ENCODE measurements around the gene PMM1.
A peak's percentile ranks its signal among the peaks of the same experiment; 100 is the strongest.
"Not testable (repeated sequence)": the region's sequence is repeated elsewhere in the genome, so short reads cannot be mapped to it uniquely, and the experiment has no call there.

Gene PMM1

DNA sequence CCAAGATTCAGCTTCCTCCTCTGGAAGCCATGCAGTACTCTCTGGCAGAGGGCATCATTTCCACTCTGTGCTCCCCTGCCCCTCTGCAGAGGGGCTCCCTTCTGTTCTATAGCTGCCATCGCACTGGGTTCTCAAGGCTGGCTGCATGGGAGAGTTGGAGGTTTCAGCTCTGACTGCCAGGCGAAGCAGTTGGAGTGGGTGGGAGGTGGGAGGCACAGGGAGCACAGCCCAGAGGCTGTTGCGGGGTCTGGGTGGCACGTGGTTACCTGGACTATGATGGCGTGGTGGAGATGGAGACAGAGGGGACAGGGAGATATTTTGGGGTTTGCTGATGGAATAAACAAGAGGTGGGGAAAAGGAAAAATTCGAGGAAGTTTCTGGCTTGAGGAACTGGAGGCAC, 4.8 kb downstream of the PMM1 start:
- no peak overlapping the region for H3K4me3 Mint-ChIP-seq
- H3K9me3 Mint-ChIP-seq, result no peaks in the 10 kb centered on the region
- H3K27ac Mint-ChIP-seq, result peak overlapping the region; percentile 37
- intact Hi-C loops (cut with micrococcal nuclease), result loop anchor here (5.0 kb wide), 1 partner anchor 247 kb away; the partner anchor contains the start of gene SREBF2
- H3K27me3 Mint-ChIP-seq, result no peaks in the 10 kb centered on the region
- H3K4me1 Mint-ChIP-seq (ENCODE audit: low read depth), result peaks cover 59% of the 10 kb centered on the region
- H3K36me3 Mint-ChIP-seq (ENCODE audit: low read depth), result peaks cover 46% of the 10 kb centered on the region

DNA sequence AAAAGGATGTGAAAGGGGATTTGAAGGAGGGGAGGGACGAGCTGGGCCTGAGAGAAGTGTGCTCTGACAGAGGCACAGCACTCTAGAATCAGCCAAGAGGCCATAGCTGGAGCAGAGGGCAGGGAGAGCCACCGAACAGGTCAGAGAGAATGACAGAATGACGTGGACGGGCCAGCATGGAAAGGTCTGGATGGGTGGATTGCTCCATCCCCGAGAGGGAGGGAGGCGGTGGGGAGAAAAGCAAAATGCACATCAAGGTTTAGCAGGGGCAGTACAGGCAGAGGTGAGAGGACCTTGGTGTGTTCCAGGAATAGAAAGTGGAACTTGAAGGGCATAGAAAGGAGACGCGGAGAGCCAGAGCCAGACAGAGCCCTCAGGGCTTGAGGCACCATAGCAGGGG, 6.9 kb downstream of the PMM1 start:
- H3K27ac Mint-ChIP-seq, result peak overlapping the region; percentile 83
- no peaks in the 10 kb centered on the region for H3K9me3 Mint-ChIP-seq
- peaks cover 68% of the 10 kb centered on the region for H3K36me3 Mint-ChIP-seq (ENCODE audit: low read depth)
- no peaks in the 10 kb centered on the region for H3K27me3 Mint-ChIP-seq
- H3K4me3 Mint-ChIP-seq, result peak overlapping the region; percentile 4
- peaks cover 40% of the 10 kb centered on the region for H3K4me1 Mint-ChIP-seq (ENCODE audit: low read depth)
- intact Hi-C loops (cut with micrococcal nuclease), result no loop called here

DNA sequence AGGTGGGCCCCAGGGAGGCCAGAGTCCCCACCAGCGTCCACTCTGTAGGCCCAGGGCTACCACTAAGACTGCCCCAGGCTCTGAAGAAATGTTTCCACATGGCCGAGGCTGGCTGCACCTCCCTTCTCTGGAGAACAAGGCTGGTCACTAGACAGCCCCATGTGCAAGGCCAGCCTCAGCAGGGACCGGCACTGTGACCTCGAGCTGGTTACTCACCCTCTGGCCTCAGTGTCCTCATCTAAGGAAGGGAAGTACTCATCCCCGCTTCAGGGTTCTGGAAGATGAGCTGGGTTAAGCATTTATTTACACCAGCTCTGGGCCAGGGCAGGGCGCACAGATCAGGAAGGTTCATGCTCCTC, 9.7 kb downstream of the PMM1 start:
- Mint-ChIP-seq H3K9me3 (no peaks in the 10 kb centered on the region), H3K4me1 (ENCODE audit: low read depth) (peaks cover 28% of the 10 kb centered on the region), H3K27me3 (no peaks in the 10 kb centered on the region), H3K36me3 (ENCODE audit: low read depth) (peaks cover 85% of the 10 kb centered on the region), H3K4me3 (no peak overlapping the region), H3K27ac (no peak overlapping the region)
- intact Hi-C loops (cut with micrococcal nuclease), result no loop called here

DNA sequence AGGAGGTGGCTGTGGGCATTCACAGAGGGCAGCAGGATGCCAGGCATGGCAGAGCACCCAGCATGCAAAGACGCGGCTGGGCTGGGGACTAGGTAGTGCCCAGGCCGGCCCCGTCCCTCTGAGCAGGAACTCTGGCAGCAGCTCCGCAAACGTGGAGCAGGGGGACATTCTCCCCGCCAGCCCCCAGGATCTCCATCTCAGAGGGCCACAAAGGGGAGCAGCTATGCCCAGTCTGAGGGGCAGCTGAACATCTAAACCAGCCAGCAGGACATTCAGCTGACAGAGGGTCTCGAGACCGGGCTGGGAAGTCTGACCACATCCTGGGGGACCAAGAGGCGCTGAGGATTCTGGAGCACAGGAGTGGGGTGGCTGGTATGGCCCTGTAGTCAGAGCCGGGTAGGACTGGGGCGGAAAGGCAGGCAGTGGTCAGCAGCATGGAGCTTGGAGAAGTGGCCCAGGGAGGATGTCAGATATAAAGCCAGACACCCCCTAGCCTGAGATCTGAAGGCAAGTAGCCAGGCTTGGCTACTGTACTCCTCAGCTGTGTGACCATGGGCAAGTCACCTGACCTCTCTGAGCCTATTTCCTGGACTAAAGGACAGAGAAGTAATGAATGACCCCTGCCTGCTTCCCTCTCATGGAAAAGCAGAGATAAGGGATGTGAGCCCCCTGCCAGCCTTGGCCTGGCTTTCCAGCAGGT, 10.2 kb downstream of the PMM1 start:
- peaks cover 23% of the 10 kb centered on the region for H3K4me1 Mint-ChIP-seq (ENCODE audit: low read depth)
- intact Hi-C loops (cut with micrococcal nuclease), result no loop called here
- peaks cover 84% of the 10 kb centered on the region for H3K36me3 Mint-ChIP-seq (ENCODE audit: low read depth)
- H3K27me3 Mint-ChIP-seq, result no peaks in the 10 kb centered on the region
- H3K9me3 Mint-ChIP-seq, result no peaks in the 10 kb centered on the region
- H3K27ac Mint-ChIP-seq, result no peak overlapping the region
- no peak overlapping the region for H3K4me3 Mint-ChIP-seq

DNA sequence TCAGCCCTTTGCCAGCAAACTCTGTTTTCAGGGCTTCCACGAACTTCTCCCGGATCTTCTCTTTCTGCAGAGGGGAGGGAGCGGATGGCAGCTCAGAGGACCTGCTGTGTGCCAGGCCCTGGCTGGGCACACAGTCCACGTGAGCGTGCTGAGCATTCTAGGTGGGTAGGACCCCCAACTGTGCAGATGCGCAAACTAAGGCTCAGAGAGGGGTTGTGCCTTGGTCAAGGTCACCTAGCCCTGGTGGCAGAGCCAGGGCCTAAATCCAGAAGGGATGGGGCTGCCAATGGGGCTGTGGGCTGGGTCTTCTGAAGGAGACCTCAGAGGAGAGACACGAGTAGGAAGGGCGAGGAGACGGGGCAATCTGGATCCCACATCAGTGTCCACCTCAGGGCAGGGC, 10.8 kb downstream of the PMM1 start:
- Mint-ChIP-seq H3K27me3 (no peaks in the 10 kb centered on the region), H3K9me3 (no peaks in the 10 kb centered on the region), H3K27ac (peak overlapping the region; percentile 16), H3K4me1 (ENCODE audit: low read depth) (peaks cover 17% of the 10 kb centered on the region), H3K4me3 (no peak overlapping the region), H3K36me3 (ENCODE audit: low read depth) (peaks cover 78% of the 10 kb centered on the region)
- intact Hi-C loops (cut with micrococcal nuclease), result no loop called here

DNA sequence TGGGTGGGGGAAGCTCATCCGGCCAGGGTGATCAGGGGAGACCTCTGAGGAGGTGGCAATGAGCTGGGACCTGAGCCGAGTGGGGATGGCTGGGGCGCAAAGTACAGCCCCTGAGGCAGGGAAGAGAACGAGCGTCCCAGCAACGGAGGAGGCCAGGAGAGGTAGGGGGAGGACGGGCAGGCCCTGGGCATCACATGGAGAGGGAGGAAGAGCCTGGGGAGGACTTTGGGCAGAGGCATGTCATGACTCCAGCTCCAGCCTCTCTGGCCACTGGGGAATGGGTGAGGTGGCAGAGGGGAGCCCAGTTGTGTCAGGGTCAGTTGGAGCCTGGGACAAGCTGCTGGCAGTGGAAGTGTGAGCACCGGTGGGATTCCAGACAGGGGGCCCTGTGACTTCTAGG, 11.5 kb downstream of the PMM1 start:
- no peaks in the 10 kb centered on the region for H3K27me3 Mint-ChIP-seq
- intact Hi-C loops (cut with micrococcal nuclease), result no loop called here
- peaks cover 71% of the 10 kb centered on the region for H3K36me3 Mint-ChIP-seq (ENCODE audit: low read depth)
- H3K4me1 Mint-ChIP-seq (ENCODE audit: low read depth), result peaks cover 11% of the 10 kb centered on the region
- no peak overlapping the region for H3K4me3 Mint-ChIP-seq
- H3K27ac Mint-ChIP-seq, result no peak overlapping the region
- H3K9me3 Mint-ChIP-seq, result no peaks in the 10 kb centered on the region

DNA sequence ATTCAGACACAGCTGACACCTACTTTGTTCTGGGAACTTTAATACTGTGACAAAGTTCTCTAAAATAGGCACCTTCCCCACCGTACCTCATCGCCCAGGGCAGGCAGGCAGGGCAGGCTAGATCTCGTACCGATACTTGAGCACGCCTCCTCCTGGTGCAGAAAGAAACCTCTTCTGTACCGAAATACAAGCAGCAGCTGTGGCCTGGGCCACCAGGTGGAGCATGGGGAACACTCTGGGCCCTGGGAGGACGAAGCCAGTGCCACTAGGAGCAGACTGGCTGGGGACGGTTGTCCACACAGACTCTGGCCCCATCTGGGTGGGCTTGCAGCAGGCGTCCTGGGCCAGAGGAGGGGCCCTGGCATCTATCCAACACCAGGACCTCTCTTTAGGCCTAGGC, 12.8 kb downstream of the PMM1 start:
- Mint-ChIP-seq H3K9me3 (no peaks in the 10 kb centered on the region), H3K27ac (no peak overlapping the region), H3K27me3 (no peaks in the 10 kb centered on the region), H3K36me3 (ENCODE audit: low read depth) (peaks cover 61% of the 10 kb centered on the region), H3K4me3 (no peak overlapping the region), H3K4me1 (ENCODE audit: low read depth) (no peaks in the 10 kb centered on the region)
- intact Hi-C loops (cut with micrococcal nuclease), result loop anchor here (2.0 kb wide), 1 partner anchor 20 kb away; no protein-coding TSS in a partner anchor

DNA sequence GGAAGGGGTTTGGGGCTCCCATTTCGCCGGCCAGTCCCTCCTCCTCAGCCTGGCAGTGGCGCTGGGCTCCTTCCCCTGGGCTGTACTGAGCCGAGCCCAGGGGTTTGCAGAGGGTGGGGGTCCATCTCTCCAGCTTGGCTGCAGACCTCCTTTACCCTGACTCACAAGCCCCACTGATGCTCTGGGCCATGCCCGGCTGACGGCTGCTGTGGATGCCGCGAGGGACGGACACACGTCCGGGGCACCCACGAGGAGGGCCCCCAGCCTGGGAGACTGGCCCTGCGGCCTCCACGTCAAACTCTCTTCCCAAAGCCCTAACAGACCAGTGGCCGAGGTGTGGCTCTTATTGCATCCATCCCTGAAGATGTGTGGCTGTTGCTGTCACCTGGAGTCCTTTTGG, 14.1 kb downstream of the PMM1 start:
- H3K27me3 Mint-ChIP-seq, result no peaks in the 10 kb centered on the region
- peaks cover 61% of the 10 kb centered on the region for H3K36me3 Mint-ChIP-seq (ENCODE audit: low read depth)
- H3K4me1 Mint-ChIP-seq (ENCODE audit: low read depth), result no peaks in the 10 kb centered on the region
- no peaks in the 10 kb centered on the region for H3K9me3 Mint-ChIP-seq
- no peak overlapping the region for H3K27ac Mint-ChIP-seq
- intact Hi-C loops (cut with micrococcal nuclease), result no loop called here
- no peak overlapping the region for H3K4me3 Mint-ChIP-seq

DNA sequence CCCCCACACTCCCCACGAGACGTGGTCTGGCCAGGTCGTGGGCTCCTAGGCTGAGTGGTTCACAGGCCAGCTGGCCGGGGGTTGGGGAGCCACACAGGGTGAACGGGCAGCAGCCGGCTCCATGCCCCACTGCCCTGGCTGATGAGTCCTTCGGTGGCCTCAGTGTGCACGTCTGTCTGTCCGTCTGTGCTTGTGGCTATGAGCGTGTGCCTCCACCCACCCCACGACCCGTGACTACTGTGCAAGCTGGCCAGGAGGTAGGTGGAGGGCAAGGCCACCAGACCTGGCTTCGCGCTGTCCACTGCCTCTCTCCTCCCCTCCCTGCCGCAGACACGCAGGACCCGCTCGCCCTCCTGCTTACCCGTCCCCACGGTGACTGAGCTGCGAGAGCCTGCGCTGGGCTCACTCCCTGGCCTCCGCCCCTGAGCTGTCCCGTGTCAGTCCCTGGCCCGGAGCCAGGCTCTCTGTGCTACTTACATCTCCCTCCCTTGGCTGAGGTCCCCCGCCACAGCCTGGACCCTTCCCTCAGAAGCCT, 14.7 kb downstream of the PMM1 start:
- no peaks in the 10 kb centered on the region for H3K4me1 Mint-ChIP-seq (ENCODE audit: low read depth)
- no peaks in the 10 kb centered on the region for H3K9me3 Mint-ChIP-seq
- H3K4me3 Mint-ChIP-seq, result no peak overlapping the region
- peaks cover 2% of the 10 kb centered on the region for H3K27me3 Mint-ChIP-seq
- intact Hi-C loops (cut with micrococcal nuclease), result no loop called here
- H3K36me3 Mint-ChIP-seq (ENCODE audit: low read depth), result peaks cover 55% of the 10 kb centered on the region
- no peak overlapping the region for H3K27ac Mint-ChIP-seq

DNA sequence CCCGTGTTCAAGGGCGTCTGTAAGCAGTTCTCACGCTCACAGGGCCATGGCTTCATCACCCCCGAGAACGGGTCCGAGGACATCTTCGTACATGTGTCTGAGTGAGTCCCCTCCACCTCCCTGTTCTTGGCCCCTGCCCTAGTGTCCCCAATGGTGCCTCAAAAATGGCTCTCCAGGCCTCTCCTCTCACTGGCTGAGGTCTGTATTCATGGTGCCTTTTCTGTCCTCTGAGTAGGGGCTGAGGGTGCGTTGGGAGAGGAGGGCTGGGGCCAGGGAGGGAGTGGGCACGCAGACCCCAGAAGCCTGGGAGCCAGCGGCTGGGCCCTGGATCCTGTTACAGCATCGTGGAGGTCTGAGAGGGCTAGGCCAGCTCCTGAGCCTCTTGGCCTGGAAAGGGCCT, 16.0 kb downstream of the PMM1 start:
- H3K36me3 Mint-ChIP-seq (ENCODE audit: low read depth), result peaks cover 42% of the 10 kb centered on the region
- peaks cover 7% of the 10 kb centered on the region for H3K27me3 Mint-ChIP-seq
- H3K27ac Mint-ChIP-seq, result no peak overlapping the region
- intact Hi-C loops (cut with micrococcal nuclease), result no loop called here
- H3K4me1 Mint-ChIP-seq (ENCODE audit: low read depth), result no peaks in the 10 kb centered on the region
- no peak overlapping the region for H3K4me3 Mint-ChIP-seq
- no peaks in the 10 kb centered on the region for H3K9me3 Mint-ChIP-seq

DNA sequence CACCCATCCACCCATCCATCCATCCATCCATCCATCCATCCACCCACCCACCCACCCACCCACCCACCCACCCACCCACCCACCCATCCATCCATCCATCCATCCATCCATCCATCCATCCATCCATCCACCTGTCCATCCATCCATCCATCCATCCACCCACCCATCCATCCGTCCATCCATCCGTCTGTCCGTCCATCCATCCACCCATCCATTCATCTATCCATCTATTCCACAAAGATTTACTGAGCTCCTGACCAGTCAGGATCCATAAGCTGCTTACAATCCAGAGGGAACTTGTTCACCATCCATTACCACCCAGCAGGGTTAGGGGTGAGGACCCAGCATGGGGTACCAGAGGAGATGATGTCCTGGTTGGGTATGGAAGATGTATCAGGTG, 17.3 kb downstream of the PMM1 start:
- Mint-ChIP-seq H3K36me3 (ENCODE audit: low read depth) (peaks cover 28% of the 10 kb centered on the region), H3K27me3 (peaks cover 11% of the 10 kb centered on the region)
- H3K9me3 Mint-ChIP-seq; intact Hi-C loops (cut with micrococcal nuclease); H3K4me1 Mint-ChIP-seq (ENCODE audit: low read depth); H3K27ac Mint-ChIP-seq; H3K4me3 Mint-ChIP-seq: not testable (repeated sequence)

DNA sequence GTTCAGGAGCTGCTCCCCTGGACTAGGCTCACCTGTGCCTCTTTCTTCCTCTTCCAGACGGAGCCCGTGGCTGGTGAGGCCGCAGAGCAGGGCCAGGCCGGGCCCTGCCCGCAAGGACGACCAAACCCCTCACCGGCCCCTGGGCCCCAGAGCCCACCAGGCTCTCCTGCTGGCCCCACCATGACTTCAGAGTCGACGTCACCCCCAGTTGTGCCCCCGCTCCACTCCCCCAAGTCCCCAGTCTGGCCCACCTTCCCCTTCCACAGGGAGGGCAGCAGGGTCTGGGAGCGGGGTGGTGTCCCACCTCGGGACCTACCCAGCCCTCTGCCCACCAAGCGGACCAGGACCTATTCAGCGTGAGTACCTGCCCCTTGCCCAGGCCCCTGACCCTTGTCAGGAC, 17.9 kb downstream of the PMM1 start:
- intact Hi-C loops (cut with micrococcal nuclease), result no loop called here
- Mint-ChIP-seq H3K27ac (no peak overlapping the region), H3K4me3 (no peak overlapping the region), H3K27me3 (peaks cover 12% of the 10 kb centered on the region), H3K9me3 (no peaks in the 10 kb centered on the region), H3K4me1 (ENCODE audit: low read depth) (no peaks in the 10 kb centered on the region), H3K36me3 (ENCODE audit: low read depth) (peaks cover 23% of the 10 kb centered on the region)

DNA sequence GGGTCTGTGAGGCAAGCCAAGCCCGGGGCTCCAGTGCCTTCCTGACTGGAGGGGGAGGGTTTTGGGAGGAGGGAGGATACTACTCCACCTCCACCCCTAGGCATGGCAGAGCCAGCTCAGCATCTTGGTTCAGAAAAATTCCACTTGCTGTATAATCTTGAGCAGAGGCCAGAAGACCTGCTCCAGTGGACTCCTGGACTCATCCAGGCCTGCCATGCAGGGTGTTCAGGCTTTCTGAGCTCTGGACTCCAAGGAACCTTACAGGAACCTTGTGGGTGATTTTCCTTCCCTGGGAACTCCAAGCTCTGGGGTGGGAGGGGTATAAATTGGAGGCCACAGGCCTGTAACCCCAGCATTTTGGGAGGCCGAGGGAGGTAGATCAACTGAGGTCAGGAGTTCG, 19.4 kb downstream of the PMM1 start:
- H3K27ac Mint-ChIP-seq, result no peak overlapping the region
- peaks cover 8% of the 10 kb centered on the region for H3K36me3 Mint-ChIP-seq (ENCODE audit: low read depth)
- no peaks in the 10 kb centered on the region for H3K9me3 Mint-ChIP-seq
- peaks cover 17% of the 10 kb centered on the region for H3K27me3 Mint-ChIP-seq
- intact Hi-C loops (cut with micrococcal nuclease), result no loop called here
- H3K4me1 Mint-ChIP-seq (ENCODE audit: low read depth), result no peaks in the 10 kb centered on the region
- no peak overlapping the region for H3K4me3 Mint-ChIP-seq

DNA sequence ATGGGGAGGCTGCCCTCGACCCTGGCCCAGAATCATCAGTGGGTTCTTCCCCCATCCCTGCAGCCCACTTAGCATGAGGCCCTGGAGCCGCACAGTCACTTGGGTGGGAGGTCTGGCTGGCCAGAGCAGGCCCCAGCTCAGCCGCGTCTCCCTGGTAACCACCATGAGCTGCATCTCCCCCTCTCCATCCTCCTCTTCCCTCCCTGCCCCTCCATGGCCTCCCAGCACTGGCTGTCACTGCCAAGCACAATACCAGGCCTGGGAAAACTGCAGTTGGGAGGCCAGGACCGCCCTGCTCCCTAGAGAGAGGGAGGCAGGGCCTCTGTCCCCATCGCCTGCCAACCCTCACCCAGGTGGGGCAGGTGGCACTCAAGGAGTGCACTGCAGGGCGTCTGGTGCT, 20.8 kb downstream of the PMM1 start:
- H3K36me3 Mint-ChIP-seq (ENCODE audit: low read depth), result no peaks in the 10 kb centered on the region
- intact Hi-C loops (cut with micrococcal nuclease), result no loop called here

DNA sequence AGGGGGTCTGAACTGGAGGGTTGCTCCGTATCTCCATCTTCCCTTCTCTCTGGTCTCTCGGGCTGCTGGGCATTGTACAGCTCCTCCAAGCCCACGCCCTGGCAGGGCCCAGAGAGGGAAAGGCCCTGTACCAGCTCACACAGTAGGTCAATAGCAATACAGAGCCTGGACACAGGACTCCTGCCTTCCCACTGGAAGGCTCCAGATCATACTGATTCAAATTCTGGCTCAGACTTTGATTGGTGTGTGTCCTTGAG, 22.2 kb downstream of the PMM1 start:
- Mint-ChIP-seq H3K36me3 (ENCODE audit: low read depth) (no peaks in the 10 kb centered on the region), H3K27me3 (peaks cover 32% of the 10 kb centered on the region), H3K4me1 (ENCODE audit: low read depth) (no peaks in the 10 kb centered on the region), H3K9me3 (no peaks in the 10 kb centered on the region), H3K4me3 (no peak overlapping the region), H3K27ac (no peak overlapping the region)
- intact Hi-C loops (cut with micrococcal nuclease), result no loop called here

More for the DNA sequence above, 20.8 kb downstream of the PMM1 start:
- Mint-ChIP-seq H3K4me3 (no peak overlapping the region), H3K27ac (no peak overlapping the region), H3K4me1 (ENCODE audit: low read depth) (no peaks in the 10 kb centered on the region), H3K27me3 (peaks cover 22% of the 10 kb centered on the region), H3K9me3 (no peaks in the 10 kb centered on the region)

All from dendritic cell treated with granulocyte-macrophage colony-stimulating factor and Interleukin-4, amounts not matched to agents 40 ng/mL and 50 ng/mL, for 4 days (primary cell).